Measurements from ENCODE around the gene PARP4.
"Not testable (repeated sequence)": the region's sequence is repeated elsewhere in the genome, so short reads cannot be mapped to it uniquely, and the experiment has no call there.

Gene PARP4

DNA sequence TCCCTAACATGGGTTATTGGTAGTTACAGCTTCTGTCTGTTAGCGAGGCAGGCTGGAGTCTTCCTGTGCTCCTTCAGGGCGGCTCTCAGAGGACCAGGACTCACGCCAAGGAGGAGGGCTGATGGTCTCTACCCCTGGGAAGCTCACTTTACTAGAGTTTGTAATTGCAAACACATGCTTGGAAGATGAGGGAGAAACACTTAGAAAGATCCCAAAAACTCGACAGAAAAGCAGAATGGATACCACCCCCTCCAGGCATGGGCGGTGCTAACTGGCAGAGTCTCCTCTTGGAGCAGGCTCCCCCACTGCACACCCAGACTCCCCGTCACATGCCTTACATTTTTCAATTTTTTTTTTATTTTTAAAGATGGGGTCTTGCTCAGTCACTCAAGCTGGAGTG lies 62.0 kb downstream of the PARP4 start:
- DNase-seq (ENCODE audit: low read depth in 2 of 2) = no peak

DNA sequence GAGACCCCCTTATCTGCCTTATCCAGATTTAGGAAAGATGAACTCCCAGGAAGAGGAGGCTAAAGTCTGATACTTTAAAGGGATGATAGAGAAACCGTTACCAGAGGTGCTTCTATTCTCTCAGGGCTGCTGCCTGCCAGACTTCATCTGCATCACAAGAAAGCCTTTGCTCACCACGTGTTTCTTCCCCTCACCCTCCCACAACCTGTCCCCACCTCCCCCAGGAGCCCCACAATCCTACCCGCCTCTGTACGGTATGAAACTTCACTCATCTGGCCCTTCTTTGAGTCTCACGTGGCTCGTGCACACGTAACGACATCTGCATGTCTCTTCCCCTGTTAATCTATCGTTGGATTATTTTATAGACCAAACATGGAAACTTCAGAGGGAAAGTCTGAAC lies 67.7 kb downstream of the PARP4 start:
- DNase-seq (ENCODE audit: low read depth in 2 of 2) = not testable (repeated sequence)

DNA sequence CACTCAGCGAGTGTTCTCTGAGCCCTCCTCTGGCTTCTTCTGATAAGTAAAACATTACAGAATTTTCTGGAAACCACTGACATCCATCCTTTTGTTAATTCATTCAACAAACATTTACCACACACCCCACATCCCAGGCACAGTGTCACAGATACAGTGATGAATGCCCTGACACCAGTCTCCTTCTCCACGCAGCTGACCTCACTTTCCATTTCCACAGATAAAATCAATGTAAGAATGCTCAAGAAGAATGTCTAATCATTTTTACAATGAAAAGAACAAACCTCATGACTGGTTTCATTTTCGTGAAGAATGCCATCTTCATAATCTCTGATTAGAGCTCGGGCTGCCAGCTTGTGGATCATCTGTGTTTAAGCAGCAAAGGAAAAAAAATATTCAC lies 69.2 kb downstream of the PARP4 start:
- DNase-seq (ENCODE audit: low read depth in 2 of 2) = no peak

DNA sequence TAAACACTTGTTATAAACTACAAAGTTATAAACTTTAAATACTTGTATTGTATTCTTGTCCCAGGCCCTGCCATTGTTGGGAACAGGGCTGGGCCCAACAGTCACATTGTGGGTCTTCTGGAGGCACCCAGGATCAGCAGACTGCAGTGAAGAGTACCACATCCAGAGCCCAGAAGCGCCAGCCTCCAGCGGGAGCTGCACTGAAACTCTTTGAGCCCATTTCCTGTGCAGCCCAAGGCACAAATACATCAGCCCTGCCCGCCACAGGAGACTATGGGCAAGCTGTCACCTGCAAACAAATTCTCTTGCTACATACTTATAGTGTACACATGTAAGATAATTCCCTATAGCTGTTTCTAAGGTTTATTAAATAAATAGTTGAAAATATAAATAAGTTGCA lies 86.5 kb downstream of the PARP4 start:
- not testable (repeated sequence) for DNase-seq (ENCODE audit: low read depth in 2 of 2)

DNA sequence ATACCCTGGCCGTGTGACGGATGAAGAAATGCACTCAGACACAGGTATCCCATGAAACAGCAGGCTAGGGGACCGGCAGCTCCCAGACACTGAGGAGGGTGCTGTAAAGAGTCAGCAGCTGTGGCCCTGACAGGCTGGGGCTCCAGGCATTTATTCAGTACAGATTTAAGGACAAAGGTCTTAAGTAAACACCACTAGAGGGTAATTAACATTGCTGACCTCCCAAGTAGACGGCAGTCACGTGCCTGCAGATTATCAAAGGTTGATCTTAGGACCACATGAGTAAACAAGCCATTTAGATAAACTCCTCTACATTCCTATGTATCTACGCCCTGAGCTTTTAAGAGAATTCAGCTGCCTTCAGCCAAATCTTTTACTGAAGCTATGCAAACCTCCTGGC lies 92.9 kb downstream of the PARP4 start:
- DNase-seq (ENCODE audit: low read depth in 2 of 2) = not testable (repeated sequence)

DNA sequence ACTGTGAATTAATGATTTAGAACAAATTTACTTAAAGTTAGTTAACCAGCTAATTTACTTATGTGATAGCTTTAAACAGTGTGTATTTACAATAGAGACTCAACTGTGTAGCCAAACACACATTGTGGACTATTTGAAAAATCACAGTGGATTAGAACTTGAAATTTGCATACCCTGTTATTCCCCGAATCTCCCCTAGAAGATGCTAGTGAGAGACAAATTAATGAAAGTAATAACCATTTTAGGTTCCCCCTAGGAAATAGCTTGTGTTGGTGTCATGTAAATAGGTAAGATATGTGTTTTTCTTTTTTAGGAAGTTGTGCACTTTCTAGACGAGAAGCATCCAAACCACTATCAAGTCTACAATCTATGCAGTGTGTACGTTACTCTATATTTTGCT lies 104.7 kb downstream of the PARP4 start:
- no peak for DNase-seq (ENCODE audit: low read depth in 2 of 2)

DNA sequence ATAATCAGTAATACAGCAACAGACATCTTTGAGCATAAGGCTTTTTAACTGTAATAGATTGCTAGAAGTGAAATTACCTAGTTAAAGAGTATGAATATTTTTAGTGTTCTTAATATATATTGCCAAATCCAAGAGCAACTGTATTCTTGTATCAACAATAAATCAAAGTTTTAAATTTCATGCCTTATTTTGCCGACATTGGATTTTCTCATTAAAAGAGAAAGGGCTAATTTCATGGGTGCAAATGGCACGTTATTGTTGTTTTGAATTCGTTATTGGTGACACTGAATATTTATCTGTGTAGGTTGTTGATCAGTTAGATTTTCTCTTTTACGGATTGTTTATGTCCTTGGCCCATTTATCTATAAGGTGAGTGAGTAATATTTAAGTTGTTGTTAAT lies 106.1 kb downstream of the PARP4 start:
- DNase-seq (ENCODE audit: low read depth in 2 of 2) = no peak

DNA sequence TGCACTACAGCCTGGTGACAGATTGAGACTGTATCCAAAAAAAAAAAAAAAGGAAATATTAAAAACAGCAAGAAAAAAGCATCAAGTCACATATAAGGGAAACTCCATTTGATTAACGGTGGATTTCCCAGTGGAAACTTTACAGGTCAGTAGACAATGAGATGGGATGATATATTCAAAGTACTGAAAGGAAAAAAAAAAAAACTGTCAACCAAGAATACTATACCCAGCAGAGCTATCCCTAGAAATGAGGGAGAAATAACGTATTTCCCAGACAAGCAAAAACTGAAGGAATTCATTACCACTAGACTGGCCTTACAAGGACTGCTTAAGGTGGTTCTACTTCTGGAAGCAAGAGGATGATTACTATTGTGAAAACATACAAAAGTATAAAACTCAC lies 115.8 kb downstream of the PARP4 start:
- DNase-seq (ENCODE audit: low read depth in 2 of 2) = no peak

DNA sequence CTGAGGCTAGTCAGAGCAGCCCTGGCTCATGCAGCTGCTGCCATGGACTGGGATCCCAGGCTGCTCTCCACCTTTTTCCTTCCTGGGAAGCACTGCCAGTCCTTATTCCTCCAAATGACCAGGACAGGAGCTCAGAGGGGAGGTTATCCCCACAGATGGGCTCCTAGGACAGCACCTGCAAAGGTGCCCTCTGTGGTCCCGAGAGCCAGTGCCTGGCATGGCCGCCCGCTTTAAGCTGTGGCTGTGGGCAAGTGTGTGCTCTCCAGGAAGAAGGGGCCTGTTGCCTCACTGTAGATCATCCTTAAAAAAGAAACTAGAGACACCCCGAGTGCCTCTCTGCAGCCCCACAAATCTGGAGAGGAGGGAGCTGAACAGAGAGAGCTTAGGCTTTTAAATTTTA lies 119.6 kb downstream of the PARP4 start:
- no peak for DNase-seq (ENCODE audit: low read depth in 2 of 2)

DNA sequence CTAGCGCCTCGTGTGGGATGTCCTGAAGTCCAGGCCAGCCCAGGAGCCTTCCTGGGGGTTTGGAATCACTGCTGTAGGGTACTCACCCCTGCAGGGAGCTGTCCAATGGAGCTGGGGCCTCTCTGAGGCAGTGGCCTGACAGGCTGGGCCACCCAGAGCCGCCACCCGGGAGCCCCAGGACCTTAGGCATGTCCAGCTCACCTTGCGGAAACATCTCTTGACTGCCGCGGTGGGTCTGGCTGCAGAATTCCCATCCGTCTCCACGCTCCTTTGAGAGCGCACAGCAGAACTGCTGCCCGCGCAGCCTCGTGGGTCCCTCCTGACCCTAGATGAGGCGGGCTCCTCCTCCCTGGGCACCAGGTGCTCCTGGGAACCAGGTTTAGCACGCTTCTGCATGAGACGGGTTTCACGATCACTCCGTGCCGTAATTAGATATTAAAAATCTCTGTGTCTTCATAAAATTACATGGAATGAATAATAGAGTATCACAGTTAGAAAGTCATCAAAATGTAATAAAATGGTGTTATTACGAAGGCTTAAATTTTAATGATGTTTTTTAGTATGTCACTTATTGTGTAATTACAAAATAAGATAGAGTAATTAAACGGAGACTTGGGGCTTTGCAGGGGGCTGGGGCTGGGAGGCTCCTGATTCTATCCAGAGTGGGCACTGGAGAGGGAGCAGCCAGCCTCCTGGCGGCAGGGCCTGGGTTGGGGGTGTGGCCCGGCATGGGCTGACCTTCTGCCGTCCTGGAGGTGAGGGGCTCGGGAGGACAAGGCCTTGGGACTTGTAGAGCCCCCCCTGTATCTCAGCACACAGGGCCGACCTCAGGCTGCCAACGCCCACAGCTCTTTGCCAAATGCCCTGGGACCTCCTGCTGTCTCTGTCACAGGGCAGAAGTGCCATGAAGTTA lies 120.6 kb downstream of the PARP4 start:
- not testable (repeated sequence) for DNase-seq (ENCODE audit: low read depth in 2 of 2)

DNA sequence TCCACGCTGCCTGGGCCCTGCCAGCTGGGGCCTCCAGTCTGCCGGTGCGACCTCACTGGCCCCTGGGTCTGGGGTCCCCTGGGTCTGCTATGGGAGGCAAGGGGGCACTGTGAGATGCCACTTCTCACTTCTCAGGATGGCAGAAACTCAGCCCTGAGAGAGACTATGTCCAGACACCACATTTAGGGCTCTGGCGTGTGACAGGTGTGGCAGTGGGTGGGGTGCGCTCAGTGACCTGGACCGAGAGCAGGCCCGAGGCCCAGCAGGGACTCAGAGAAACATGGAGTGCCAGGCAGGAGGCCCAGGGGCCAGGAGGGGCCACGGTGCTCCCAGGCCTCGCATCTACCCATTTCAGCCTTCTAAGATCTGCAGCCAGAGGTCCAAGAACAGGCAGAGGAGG lies 121.8 kb downstream of the PARP4 start:
- not testable (repeated sequence) for DNase-seq (ENCODE audit: low read depth in 2 of 2)

DNA sequence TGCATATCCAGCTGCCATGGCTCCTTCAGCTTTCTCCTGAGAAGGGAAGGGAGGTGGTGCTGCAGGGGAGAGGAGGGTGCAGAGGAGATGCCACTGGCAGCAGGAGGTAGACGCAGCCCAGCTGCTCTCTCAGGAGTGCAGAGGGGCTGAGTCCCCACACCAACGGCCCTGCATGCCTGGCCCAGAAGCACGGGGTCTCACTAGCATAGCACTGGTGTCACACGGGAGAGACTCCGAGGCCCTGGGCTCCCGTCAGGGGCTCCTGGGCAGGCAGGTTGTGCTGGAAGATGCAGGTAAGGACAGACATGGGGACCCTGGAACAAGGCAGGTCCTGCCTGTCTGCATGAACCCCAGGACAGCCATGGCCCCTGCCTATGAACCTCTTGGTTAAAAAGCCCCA lies 123.1 kb downstream of the PARP4 start:
- no peak for DNase-seq (ENCODE audit: low read depth in 2 of 2)

DNA sequence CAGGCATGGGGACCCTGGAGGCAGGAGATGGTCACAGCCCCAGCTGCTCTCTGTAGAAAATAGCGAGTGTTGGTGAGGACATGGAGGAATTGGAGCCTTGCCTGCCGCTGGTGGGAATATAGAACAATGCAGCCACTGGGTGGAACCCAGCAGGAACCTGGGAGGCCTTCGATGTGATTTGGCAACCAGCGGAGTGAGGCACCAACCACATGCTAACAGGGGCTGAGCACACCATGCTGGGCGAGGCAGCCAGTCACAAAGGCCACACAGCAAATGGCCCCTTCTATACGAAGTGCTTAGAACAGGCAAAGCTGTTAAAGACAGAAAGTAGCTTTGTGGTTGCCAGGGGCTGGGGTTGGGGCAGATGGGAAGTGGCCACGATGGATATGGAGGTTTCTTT lies 123.8 kb downstream of the PARP4 start:
- DNase-seq (ENCODE audit: low read depth in 2 of 2) = not testable (repeated sequence)

DNA sequence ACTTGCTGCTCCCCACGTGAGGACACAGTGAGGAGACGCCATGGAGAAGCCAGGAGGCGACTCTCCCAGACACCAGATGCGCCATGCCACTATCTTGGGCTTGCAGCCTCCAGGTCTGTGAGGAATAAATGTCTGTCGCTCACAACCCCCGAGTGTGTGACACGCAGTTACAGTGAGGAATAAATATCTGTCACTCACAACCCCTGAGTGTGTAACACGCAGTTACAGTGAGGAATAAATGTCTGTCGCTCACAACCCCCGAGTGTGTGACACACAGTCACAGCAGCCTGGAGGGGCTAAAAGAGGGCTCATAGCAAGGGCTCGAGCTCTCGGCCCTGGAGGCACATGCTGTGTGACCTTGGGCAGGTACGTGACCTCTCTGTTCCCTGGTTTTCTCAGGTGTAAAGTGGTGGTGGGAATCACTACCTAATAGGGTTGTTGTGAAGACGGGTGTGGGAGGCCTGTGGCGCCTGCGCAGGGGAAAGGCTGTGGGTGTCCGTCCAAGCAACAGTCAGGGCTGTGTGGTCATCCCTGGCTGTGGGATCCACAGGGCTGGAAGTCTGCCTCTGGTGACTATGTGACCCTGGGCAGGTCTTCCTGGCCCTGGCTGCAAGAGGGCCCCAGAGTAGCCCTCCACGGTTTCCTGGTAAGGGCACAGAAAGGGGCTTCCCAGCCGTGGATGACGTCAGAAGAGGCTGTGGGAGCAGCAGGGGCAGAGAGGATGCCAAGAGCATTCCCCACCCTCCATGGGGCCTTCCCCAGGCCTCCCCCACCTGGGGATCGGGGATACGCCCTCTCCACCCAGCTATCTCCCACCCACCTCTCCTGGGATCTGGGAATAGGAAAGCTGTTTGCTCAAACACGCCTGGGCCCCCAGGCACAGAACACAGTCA lies 125.5 kb downstream of the PARP4 start:
- no peak for DNase-seq (ENCODE audit: low read depth in 2 of 2)

DNA sequence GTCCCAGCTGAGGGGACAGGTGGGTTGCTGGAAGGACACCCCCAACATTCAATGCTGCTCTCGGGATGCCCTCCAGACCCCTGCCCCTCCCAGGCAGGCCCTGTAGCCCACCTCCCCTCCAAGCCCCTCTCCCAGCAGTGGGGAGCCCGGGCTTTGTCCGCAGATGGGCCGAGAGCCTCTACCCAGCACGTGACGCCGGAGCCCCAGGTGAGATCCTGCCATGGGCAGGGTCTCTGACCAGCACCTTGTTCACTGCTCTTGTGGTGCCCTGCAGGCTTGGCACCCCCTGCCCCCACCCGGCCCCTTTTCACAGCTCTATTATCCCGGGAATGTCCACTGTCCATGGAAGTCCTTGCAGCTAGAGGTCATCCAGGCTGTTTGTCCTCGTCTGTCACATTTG lies 126.7 kb downstream of the PARP4 start:
- no peak for DNase-seq (ENCODE audit: low read depth in 2 of 2)

DNA sequence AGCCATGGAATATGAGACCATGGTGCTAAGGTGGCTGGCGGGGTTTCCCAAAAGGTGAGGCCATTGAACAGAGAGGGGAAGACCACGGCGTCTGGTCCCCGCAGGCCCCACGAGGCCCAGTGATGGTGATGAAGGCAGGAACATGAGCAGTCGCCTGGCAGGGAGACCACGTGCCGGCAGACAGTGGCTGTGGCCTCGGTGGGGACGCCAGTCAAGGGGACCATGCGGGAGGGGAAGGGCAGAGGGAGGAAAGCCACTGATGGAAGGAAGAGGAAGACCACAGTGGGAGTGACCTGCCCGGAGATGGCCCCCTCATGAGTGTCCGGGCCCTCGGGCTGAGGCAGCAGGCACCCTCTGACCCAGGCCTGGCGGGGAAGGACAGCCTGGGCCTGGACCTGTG lies 127.6 kb downstream of the PARP4 start:
- not testable (repeated sequence) for DNase-seq (ENCODE audit: low read depth in 2 of 2)

DNA sequence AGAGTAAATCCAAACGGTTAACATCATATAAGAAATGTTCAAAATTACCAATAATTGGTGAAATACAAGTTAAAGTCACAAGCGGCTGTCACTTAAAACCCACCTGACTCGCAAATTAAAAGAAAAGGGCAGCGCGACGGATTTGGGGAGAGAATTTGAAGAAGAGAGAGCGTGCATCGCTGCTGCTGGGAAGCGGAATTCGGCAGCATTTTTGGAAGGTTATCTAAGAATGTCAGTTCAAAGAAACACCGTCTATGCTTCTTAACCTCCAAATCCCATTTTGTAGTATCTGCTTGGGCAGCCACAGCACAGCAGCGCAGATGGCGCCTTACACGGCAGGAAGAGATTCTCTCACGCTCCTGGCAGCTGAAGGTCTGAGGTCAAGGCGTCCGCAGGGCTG lies 128.5 kb downstream of the PARP4 start:
- DNase-seq (ENCODE audit: low read depth in 2 of 2) = not testable (repeated sequence)

DNA sequence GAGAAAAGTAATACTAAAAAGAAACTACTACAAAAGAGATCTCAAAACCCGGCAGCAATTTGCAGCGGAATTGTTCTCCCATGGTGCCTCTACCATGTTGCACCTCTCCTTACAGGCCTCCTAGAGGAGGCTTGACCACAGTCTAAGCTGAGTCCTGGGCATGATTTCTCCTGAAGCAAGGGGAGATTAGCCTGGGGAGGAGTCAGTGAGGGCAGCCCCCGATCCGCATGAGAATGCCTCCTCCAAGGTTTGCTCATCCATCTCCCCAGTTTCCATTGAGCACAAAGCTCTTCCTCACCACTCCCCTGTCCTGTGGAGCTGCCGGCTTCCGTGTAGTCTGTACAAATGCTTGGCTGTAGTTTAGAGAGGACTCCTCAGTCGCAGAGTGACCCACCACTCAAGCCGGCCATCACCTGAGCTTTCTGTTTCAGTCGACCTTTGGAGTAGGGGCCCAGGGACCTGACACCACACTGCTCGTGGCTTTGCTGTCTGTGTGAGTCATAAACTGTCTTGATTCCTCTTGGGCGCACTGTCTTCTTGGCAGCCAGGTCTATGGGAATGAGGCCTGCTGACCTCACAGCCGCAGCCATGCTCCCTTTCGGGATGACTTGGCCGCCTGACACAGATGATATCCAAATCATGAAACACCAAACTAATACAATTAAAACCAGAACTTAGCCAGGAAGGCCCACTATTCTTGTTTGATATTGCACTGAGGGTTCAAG lies 130.9 kb downstream of the PARP4 start:
- no peak for DNase-seq (ENCODE audit: low read depth in 2 of 2)

DNA sequence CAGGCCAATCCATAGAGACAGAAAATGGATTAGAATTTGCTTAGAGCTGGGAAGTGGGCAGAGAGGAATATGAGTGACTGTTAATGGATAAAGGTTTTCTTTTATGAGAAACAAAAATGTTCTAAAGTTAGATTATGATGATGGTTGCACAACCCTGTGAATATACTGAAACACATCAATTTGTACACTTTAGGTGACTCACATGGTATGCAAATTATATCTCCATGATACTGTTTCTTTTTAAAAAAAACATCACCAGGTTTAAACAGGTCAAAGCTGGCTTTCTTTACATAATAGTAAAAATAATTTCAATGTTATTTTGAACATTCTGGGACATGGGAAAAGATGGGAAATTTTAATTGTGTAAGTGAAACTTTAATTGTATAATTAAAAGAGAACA lies 131.7 kb downstream of the PARP4 start:
- DNase-seq (ENCODE audit: low read depth in 2 of 2) = not testable (repeated sequence)

DNA sequence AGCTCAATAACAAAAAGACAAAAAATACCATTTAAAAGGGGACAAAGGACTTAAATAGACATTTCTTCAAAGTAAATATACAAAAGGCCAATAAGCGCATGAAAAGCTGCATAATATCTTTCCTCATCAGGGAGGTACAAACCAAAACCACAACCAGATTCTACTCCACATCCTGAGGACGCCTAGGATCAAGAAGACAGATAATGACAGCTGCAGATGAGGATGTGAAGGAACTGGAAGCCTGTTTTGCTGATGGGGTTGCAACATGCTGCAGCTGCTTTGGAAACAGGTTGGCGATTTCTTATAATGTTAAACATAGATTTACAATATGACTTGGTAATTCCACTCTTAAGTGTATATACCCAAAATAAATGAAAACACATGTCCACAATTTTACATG lies 132.4 kb downstream of the PARP4 start:
- DNase-seq (ENCODE audit: low read depth in 2 of 2) = not testable (repeated sequence)

DNA sequence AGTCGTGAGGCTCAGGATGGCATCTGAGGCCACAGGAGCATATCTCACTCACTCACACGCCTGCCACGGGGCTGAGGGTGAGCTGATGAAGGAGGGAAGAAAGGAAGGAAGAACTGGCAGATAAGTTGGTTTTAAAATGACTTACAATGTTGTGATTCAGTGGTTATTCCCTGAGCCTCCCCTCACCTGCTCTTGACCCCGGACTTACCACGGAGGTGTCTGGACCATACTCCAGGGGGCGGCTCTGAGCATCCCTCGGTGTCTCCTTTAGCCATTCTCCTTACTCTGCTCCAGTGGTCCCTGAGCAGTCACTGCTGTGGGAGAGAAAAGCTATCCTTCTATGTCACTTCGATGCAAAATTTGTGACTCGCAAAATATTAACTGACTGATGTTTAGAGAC lies 141.3 kb downstream of the PARP4 start:
- DNase-seq (ENCODE audit: low read depth in 2 of 2) = not testable (repeated sequence)
